H1 (cell line): ENCODE results near the gene SGSM1. TPM values are rescaled to one million over a fixed set of nuclear protein-coding genes. Genes with fewer than 3 reads are reported as not detected.

Source experiments
- CTCF ChIA-PET: fragments of 300-600 bp; sonication (Branson Sonifier 250); formaldehyde crosslinking; loops from one replicate; lab custom pipeline; 2021; ENCODE audit not compliant: partially characterized antibody; lab: Charles Lee
- POLR2A ChIA-PET: fragments of 300-600 bp; sonication (Branson Sonifier 250); formaldehyde crosslinking; loops from one replicate; lab custom pipeline; 2021; ENCODE audit warnings: inconsistent platforms; ENCODE audit not compliant: partially characterized antibody; lab: Charles Lee
- DNase-seq, 2 experiments: peaks; one replicate each; pipeline versions ENCODE4 v3.0.0 to v3.0.0-alpha.2; 2010 to 2022; ENCODE audit warnings: low spot score in 2 of 2, low read depth in 1 of 2, mixed read lengths in 1 of 2
- FAIRE-seq: peaks from 2 replicates; lab custom pipeline; 2011; peaks lifted over from hg19 to GRCh38; lab: Jason Lieb, UNC
- H2AFZ ChIP-seq: 2 replicates; pipeline ENCODE4 v1.8.1; 2012; ENCODE audit warnings: low read length, inconsistent platforms
- H2AK5ac ChIP-seq: 2 replicates; pipeline ENCODE4 v1.6.1; 2013; ENCODE audit warnings: low read depth, low read length
- H2BK120ac ChIP-seq: replicated peaks from 2 replicates; pipeline ENCODE3; 2013; ENCODE audit warnings: low read depth, low read length, inconsistent platforms
- H2BK12ac ChIP-seq: 2 replicates; pipeline ENCODE4 v1.6.1; 2013; ENCODE audit warnings: low read depth, low read length
- H2BK15ac ChIP-seq: 2 replicates; pipeline ENCODE4 v1.6.1; 2013; ENCODE audit warnings: low read length
- H2BK20ac ChIP-seq: 2 replicates; pipeline ENCODE4 v1.6.1; 2013; ENCODE audit warnings: low read length
- H2BK5ac ChIP-seq: 2 replicates; pipeline ENCODE4 v1.6.1; 2013; ENCODE audit warnings: low read depth, low read length
- H3K14ac ChIP-seq: 2 replicates; pipeline ENCODE4 v1.6.1; 2013; ENCODE audit warnings: inconsistent platforms; ENCODE audit not compliant: insufficient read length
- H3K18ac ChIP-seq: 2 replicates; pipeline ENCODE4 v1.6.1; 2013; ENCODE audit warnings: low read length; ENCODE audit errors: extremely low read depth
- H3K23ac ChIP-seq: 2 replicates; pipeline ENCODE4 v1.6.1; 2013; ENCODE audit warnings: inconsistent platforms; ENCODE audit not compliant: insufficient read length
- H3K23me2 ChIP-seq: 2 replicates; pipeline ENCODE4 v1.6.1; 2013; ENCODE audit warnings: low read depth, low read length
- H3K27ac ChIP-seq: 2 replicates; pipeline ENCODE4 v1.6.1; 2011; ENCODE audit warnings: low read depth, low read length, inconsistent platforms
- H3K27me3 ChIP-seq, 4 experiments: replicated peaks in 1 of 4; 1 replicate in 1 of 4; 2 replicates in 3 of 4; pipeline versions ENCODE4 v1.6.1 to v1.8.1; 2011 to 2013; ENCODE audit warnings: low read length in 3 of 4, mild to moderate bottlenecking in 3 of 4, inconsistent platforms in 2 of 4, mixed read lengths in 2 of 4, moderate library complexity in 1 of 4; ENCODE audit not compliant: control insufficient read depth in 3 of 4, insufficient read depth in 3 of 4; ENCODE audit errors: extremely low read depth in 1 of 4
- H3K36me3 ChIP-seq, 4 experiments: 2 replicates each; pipeline versions ENCODE4 v1.6.1 to v1.8.1; 2011 to 2013; ENCODE audit warnings: mild to moderate bottlenecking in 4 of 4, low read length in 3 of 4, moderate library complexity in 2 of 4, control low read depth in 1 of 4, inconsistent platforms in 1 of 4; ENCODE audit not compliant: insufficient read depth in 4 of 4, control insufficient read depth in 2 of 4
- H3K4ac ChIP-seq: replicated peaks from 2 replicates; pipeline ENCODE3; 2013; ENCODE audit warnings: low read length, low read depth, mixed read lengths, inconsistent platforms; ENCODE audit not compliant: insufficient read length
- H3K4me1 ChIP-seq, 4 experiments: replicated peaks in 1 of 4; 1 replicate in 1 of 4; 2 replicates in 3 of 4; pipeline versions ENCODE4 v1.6.1 to v1.8.1; 2011 to 2013; ENCODE audit warnings: low read length in 3 of 4, inconsistent platforms in 2 of 4, mixed read lengths in 1 of 4; ENCODE audit not compliant: insufficient read depth in 4 of 4, control insufficient read depth in 3 of 4
- H3K4me2 ChIP-seq, 2 experiments: 2 replicates each; pipeline versions ENCODE4 v1.6.1 to v1.8.1; 2011 to 2013; ENCODE audit warnings: low read depth in 2 of 2, low read length in 2 of 2, control low read depth in 1 of 2, inconsistent platforms in 1 of 2, mild to moderate bottlenecking in 1 of 2; ENCODE audit not compliant: insufficient read depth in 1 of 2
- H3K4me3 ChIP-seq, 4 experiments: fragments of 200-600, 300-600 bp in 1 of 4; sonication (generic), shearing (Covaris generic), sonication (Bioruptor Twin) in 1 of 4; 2 replicates each; pipeline versions ENCODE4 v1.5.1 to v1.8.1; 2011 to 2016; ENCODE audit warnings: low read length in 4 of 4, low read depth in 3 of 4, control low read depth in 2 of 4, inconsistent platforms in 2 of 4, mild to moderate bottlenecking in 2 of 4, mixed read lengths in 1 of 4, moderate library complexity in 1 of 4; ENCODE audit not compliant: insufficient read depth in 2 of 4; ENCODE audit errors: extremely low read depth in 1 of 4
- H3K56ac ChIP-seq: replicated peaks from 2 replicates; pipeline ENCODE3; 2013; ENCODE audit warnings: low read depth, mild to moderate bottlenecking, mixed read lengths, low read length, inconsistent platforms; ENCODE audit not compliant: insufficient read length
- H3K79me1 ChIP-seq: 2 replicates; pipeline ENCODE4 v1.6.1; 2013; ENCODE audit warnings: low read depth, low read length, control low read depth
- H3K79me2 ChIP-seq, 2 experiments: 2 replicates each; pipeline versions ENCODE4 v1.6.1 to v1.8.1; 2012 to 2013; ENCODE audit warnings: low read length in 2 of 2, mild to moderate bottlenecking in 2 of 2, inconsistent platforms in 1 of 2; ENCODE audit not compliant: insufficient read depth in 2 of 2, control insufficient read depth in 1 of 2
- H3K9ac ChIP-seq, 4 experiments: replicated peaks in 1 of 4; 1 replicate in 1 of 4; 2 replicates in 3 of 4; pipeline versions ENCODE4 v1.6.1 to v1.8.1; 2011 to 2013; ENCODE audit warnings: low read depth in 3 of 4, low read length in 3 of 4, control low read depth in 2 of 4, mild to moderate bottlenecking in 2 of 4, moderate library complexity in 2 of 4, inconsistent platforms in 1 of 4; ENCODE audit errors: extremely low read depth in 1 of 4
- H3K9me3 ChIP-seq, 2 experiments: 2 replicates each; pipeline versions ENCODE4 v1.6.1 to v1.8.1; 2012 to 2013; ENCODE audit warnings: mild to moderate bottlenecking in 2 of 2, moderate library complexity in 2 of 2, control low read depth in 1 of 2, inconsistent platforms in 1 of 2, low read depth in 1 of 2, low read length in 1 of 2, mixed read lengths in 1 of 2; ENCODE audit not compliant: insufficient read depth in 2 of 2
- H4K20me1 ChIP-seq, 2 experiments: replicated peaks in 1 of 2; 2 replicates each; pipeline versions ENCODE3 to v1.8.1; 2011 to 2013; ENCODE audit warnings: inconsistent platforms in 2 of 2, low read length in 2 of 2, mild to moderate bottlenecking in 1 of 2; ENCODE audit not compliant: insufficient read depth in 2 of 2, control insufficient read depth in 1 of 2
- H4K5ac ChIP-seq: 2 replicates; pipeline ENCODE4 v1.6.1; 2013; ENCODE audit warnings: low read length, low read depth, mixed read lengths, inconsistent platforms; ENCODE audit not compliant: insufficient read length
- H4K8ac ChIP-seq: 2 replicates; pipeline ENCODE4 v1.8.0; 2013; ENCODE audit warnings: mild to moderate bottlenecking, moderate library complexity, low read length, inconsistent platforms; ENCODE audit not compliant: insufficient read depth; ENCODE audit errors: extremely low read depth
- H4K91ac ChIP-seq: replicated peaks from 2 replicates; pipeline ENCODE3; 2013; ENCODE audit warnings: low read length, mixed read lengths, inconsistent platforms; ENCODE audit not compliant: insufficient read length
- EGR1 ChIP-seq: IDR thresholded peaks from 2 replicates; pipeline ENCODE4 v1.6.1; 2011; ENCODE audit warnings: low read depth, low read length, borderline replicate concordance
- RXRA ChIP-seq: IDR thresholded peaks from 2 replicates; pipeline ENCODE4 v1.6.1; 2011; ENCODE audit warnings: low read depth, mild to moderate bottlenecking, low read length, moderate library complexity; ENCODE audit not compliant: insufficient read depth
- WGBS, 2 experiments: shearing (Covaris generic) in 1 of 2; methylation state at CpG; one replicate each; pipeline versions ENCODE4 v1.1.6 to v1.1.7; 2013 to 2015; ENCODE audit warnings: low lambda C conversion rate in 2 of 2, mixed read lengths in 2 of 2, inconsistent platforms in 1 of 2, low coverage in 1 of 2, missing lambda C conversion rate in 1 of 2; ENCODE audit not compliant: insufficient replicate concordance in 2 of 2, insufficient coverage in 1 of 2, insufficient read length in 1 of 2; ENCODE audit errors: extremely low coverage in 1 of 2, missing lambda C conversion rate in 1 of 2; 5-methylcytosine and 5-hydroxymethylcytosine counted together
- polyA plus RNA-seq, 7 experiments: library from polyadenylated mRNA; depleted of rRNA in 3 of 7; stranded (reverse) in 5 of 7; unstranded in 2 of 7; fragments of >200 nt in 5 of 7; fragments of 200-250 nt in 2 of 7; gene quantifications; 1 replicate in 5 of 7; 2 replicates in 1 of 7; 4 replicates in 1 of 7; pipeline versions ENCODE4 v1.2.1 to v1.2.3, GENCODE V29; 2011 to 2013; ENCODE audit warnings: missing spikeins in 2 of 7, mixed read lengths in 2 of 7
- total RNA-seq: library from RNA; stranded (reverse); fragmentation: NEBNext Ultra II Directional; extraction: Animal tissue kit (Norgen Biotek cat#: 25700); gene quantifications from 2 replicates; pipeline ENCODE4 v1.2.1, GENCODE V29; 2021

The SGSM1 gene
- total and polyA plus RNA-seq, 2 of the 8 experiments (the other 6 are each of a cell fraction or from before 2014, with no cell fraction given), result 2.8 to 5.2 TPM

GRCh38 chr22:24806663-24807001 is 621 bp downstream of the SGSM1 start:
- H3K4ac ChIP-seq, result no peak overlapping the region
- H3K9ac ChIP-seq, result peak overlapping the region in 2 of 4 experiments; percentile 51 to 61; a peak in 2 of 7 replicates
- TF ChIP-seq RXRA (no peak), EGR1 (peak; percentile 85; the same call in 1 of the 2 replicates)
- no peak overlapping the region for H2AK5ac ChIP-seq
- no peak overlapping the region; the same call in 1 of the 2 replicates for H2AFZ ChIP-seq
- H4K20me1 ChIP-seq, result peaks cover 0 to 7% of the 10 kb centered on the region in 2 experiments
- no peak overlapping the region for H2BK20ac ChIP-seq
- no peaks in the 10 kb centered on the region for H3K9me3 ChIP-seq
- H3K56ac ChIP-seq, result no peak overlapping the region
- H3K18ac ChIP-seq, result peak overlapping the region; percentile 38; the same call in 1 of the 2 replicates
- H3K4me3 ChIP-seq, result peak overlapping the region; percentile 53 to 93 (median 66)
- DNase-seq (no peak), FAIRE-seq (no peak)
- ChIA-PET CTCF (interaction anchor here (1.0 to 1.7 kb wide), 2 partner anchors 15 to 37 kb away, joined by 3 to 4 read pairs; no protein-coding TSS in a partner anchor), POLR2A (interaction anchor here (0.5 to 1.3 kb wide), 3 partner anchors 26 to 132 kb away, joined by 3 to 4 read pairs (median 3); no protein-coding TSS in a partner anchor)
- peaks cover 4% of the 10 kb centered on the region for H3K79me1 ChIP-seq
- 21% methylated on average over 11 of the region's 11 CpGs; no CpG with 5 or more reads in 1 of the 2 experiments for WGBS, 2 experiments
- no peak overlapping the region for H4K5ac ChIP-seq
- H3K36me3 ChIP-seq, result no peaks in the 10 kb centered on the region
- H3K23me2 ChIP-seq, result peaks cover 13% of the 10 kb centered on the region; the same call in 1 of the 2 replicates
- no peaks in the 10 kb centered on the region; a peak in 1 of 7 replicates for H3K27me3 ChIP-seq
- no peaks in the 10 kb centered on the region; a peak in 1 of 4 replicates for H3K79me2 ChIP-seq
- H2BK5ac ChIP-seq, result no peak overlapping the region
- H2BK120ac ChIP-seq, result no peak overlapping the region
- H2BK15ac ChIP-seq, result no peak overlapping the region
- H3K27ac ChIP-seq, result no peak overlapping the region
- no peak overlapping the region for H3K23ac ChIP-seq
- no peak overlapping the region for H4K91ac ChIP-seq
- H4K8ac ChIP-seq, result no peak overlapping the region
- H3K14ac ChIP-seq, result no peak overlapping the region
- no peak overlapping the region for H2BK12ac ChIP-seq
- peak overlapping the region; percentile 73 to 79 for H3K4me2 ChIP-seq
- peaks cover 3 to 7% (median 6%) of the 10 kb centered on the region in 4 experiments; a peak in 6 of 7 replicates for H3K4me1 ChIP-seq
